Measurements from ENCODE around the gene ARFRP1.
"Not testable (repeated sequence)": the region's sequence is repeated elsewhere in the genome, so short reads cannot be mapped to it uniquely, and the experiment has no call there.

ARFRP1 gene

DNA sequence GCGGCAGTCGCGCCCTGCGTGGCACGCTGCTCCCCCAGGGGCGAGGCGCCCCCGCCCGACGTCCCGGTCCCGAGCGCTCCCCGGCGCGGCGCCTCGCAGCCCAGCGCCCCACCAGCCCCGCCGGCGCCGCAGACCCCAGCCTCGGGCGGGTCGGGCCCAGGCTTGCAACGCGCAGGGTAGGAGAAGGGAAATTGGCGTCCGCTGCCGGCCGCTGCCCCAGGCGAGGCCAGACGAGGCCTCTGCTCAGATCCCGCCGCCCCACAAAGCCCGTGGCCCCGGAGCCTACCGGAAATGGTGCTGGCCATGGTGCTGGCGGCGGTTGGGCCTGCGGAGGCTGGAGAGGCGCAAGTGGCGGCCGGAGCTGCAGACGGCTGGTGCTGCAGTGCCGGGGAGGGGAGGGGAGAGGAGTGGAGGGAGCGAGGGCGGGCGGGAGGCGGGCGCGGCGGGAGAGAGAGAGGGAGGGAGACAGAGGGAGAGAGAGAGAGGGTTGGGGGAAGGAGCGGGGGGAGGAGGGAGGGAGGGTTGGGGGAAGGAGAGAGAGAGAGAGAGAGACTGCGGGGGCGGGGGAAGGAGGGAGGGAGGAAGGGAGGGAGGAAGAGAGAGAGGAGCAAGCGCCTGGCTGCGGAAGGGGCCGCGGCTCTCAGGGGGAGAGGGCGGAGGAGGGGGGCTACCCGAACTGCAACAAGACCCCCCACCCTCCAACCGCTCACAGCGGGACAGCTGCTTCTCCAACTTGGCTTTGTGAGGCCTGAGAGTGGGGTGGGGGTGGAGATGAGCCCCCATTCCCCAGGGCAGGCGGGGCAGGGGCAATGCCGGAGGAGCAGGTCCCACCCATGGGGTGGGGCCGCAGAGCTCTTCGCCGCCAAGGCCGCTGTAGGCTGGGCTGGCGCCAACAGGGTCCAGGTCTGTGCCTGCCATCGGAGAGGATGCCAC is 54.5 kb downstream of the ARFRP1 start, which contains the start of gene STMN3:
STMN3 (minus strand) TSS at position 384 of the 933 bp plus-strand sequence; CDS start at position 305, 79 bp downstream.
- DNase-seq = peak; percentile 57

DNA sequence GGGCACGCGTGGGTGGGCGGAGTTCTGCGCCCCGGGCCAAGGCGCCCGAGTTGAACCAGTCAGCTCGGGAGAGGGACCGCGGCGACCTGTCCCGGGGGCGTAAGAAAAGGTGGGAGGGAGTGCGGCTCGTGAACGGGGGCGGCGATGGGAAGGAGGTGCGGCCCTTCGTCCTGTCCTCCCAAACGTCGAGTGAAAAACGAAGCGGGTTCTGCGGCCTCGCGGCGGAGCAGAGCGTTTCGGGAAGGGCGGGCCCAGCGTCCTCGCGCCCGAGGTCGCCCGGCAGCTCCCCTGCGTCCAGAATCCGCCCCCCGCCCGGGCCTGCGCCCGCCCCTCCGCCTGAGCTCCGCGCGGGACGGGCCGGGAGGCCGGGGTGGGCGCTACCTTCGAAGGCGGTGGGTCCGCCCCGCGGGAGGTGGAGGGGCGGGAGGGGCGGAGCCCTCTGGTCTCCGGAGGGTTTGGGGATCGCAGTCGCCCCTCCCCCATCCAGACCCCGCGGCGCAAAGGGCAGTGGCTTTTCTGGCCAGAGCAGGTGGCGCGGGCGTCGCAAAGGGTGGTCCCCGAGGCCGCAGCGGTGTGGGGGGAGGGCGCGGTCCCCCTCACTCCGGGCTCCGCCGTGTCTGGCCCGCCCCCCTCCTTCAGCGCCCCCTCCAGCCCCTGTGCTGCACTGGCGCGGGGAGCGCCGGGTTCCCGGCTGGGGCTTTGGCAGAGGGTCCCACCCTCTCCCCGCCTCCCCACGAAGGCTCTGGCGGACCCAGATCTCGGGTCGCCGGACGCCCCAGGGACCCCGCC is 55.4 kb downstream of the ARFRP1 start:
- DNase-seq = no peak

DNA sequence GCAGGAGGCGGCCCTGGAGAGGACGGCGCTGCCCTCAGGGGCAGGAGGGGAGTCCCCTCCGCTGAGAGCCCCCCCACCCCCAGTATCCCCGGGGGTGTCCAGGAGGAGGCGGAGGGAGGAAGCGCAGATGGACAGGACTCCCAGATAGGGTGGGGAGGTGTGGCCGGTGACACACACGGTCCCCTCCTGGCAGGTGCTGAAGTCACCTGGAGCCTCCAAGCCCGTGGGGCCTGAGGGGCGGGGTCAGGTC is 55.9 kb downstream of the ARFRP1 start:
- DNase-seq = no peak

DNA sequence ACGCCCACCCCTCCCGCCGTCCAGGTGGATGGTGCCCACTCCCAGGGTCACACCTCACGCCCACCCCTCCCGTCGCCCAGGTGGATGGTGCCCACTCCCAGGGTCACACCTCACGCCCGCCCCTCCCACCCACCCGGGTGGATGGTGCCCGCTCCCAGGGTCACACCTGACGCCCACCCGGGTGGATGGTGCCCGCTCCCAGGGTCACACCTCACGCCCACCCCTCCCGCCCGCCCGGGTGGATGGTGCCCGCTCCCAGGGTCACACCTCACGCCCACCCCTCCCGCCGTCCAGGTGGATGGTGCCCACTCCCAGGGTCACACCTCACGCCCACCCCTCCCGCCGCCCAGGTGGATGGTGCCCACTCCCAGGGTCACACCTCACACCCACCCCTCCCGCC is 57.3 kb downstream of the ARFRP1 start:
- not testable (repeated sequence) for DNase-seq

DNA sequence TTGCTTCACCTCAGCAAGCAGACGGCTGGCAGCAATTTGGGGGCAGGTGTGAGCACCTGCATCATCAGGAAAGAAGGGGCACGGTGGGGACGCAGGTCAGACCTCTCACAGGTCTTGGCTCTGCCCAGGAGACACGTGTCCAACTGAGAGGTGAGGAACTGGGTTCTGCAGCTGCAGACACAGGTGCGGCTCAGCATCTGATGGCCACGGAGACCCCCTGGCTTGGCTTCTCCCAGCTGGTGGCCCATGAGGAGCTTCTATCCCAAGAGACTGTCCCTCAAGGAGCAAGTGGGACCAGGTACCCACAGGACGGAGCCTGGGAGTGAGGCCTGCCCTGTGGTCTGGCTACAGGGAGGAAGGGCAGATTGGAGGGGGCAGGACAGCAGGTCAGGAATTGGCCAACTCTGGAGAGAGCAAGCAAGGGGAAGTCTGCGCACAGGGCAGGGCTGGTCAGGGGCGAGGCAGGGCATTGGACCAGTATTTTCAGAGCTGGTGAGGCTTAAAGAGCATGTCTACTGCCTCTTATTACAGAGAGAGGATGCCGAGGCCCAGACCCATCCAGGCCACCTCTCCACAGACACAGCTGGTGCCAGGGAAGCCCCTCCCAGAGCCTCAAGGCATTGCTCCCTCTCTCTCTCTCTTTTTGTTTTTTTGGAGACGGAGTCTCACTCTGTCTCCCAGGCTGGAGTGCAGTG is 58.7 kb downstream of the ARFRP1 start:
- DNase-seq = no peak
